ENCODE results near the gene ZNF609. TPM values are rescaled to one million over a fixed set of nuclear protein-coding genes. Genes with fewer than 3 reads are reported as not detected.
"Not testable (repeated sequence)": the region's sequence is repeated elsewhere in the genome, so short reads cannot be mapped to it uniquely, and the experiment has no call there.

ZNF609 gene
- total RNA-seq, 2 experiments from 2014 or later = 39.8 to 44.5 TPM

DNA sequence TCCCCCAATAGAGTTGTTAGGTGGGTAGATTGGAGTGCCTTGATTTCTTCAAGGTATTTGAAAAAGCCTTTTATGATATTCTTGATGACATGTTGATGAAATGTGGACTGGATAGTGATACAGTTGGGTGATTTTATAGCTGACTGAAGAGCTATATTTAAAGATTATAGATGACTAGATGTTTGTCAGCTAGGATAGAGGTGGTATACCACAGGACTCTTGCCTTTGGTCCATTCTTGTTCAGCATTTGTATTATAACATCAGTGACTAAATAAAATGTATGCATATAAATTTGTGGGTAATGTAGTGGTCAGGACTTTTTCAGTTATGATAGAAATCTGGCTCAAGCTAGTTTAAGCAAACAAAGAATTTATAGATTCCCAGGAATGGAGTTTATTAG is 143.9 kb downstream of the ZNF609 start:
- ATAC-seq (no peak), DNase-seq (no peak)
- CTCF ChIA-PET = interaction anchor here (0.7 to 1.0 kb wide), 2 partner anchors 14 to 447 kb away, joined by 3 read pairs; no protein-coding TSS in a partner anchor
- no peaks in the 10 kb centered on the region for H3K9me3 Mint-ChIP-seq (ENCODE audit: low read depth)
- H3K27me3 Mint-ChIP-seq = no peaks in the 10 kb centered on the region
- H3K27ac Mint-ChIP-seq = no peak overlapping the region
- H3K36me3 Mint-ChIP-seq (ENCODE audit: low read depth) = peaks cover 3% of the 10 kb centered on the region
- POLR2A ChIA-PET = no interaction called here
- H3K4me3 Mint-ChIP-seq = no peak overlapping the region
- H3K4me1 Mint-ChIP-seq = peaks cover 51% of the 10 kb centered on the region
- intact Hi-C loops (cut with DNase I, micrococcal nuclease) = no loop called here

DNA sequence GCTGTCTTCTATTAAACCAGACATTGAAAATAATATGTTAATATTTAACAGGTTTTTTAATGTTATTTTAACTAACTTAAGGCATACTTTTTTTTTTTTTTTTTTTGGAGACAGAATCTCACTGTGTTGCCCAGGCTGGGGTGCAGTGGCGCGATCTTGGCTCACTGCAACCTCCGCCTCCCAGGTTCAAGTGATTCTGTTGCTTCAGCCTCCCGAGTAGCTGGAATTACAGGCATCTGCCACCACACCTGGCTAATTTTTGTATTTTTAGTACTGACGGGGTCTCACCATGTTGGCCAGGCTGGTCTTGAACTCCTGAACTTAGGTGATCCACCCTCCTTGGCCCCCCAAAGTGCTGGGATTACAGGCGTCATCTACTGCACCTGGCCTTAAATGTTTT is 147.0 kb downstream of the ZNF609 start:
- intact Hi-C loops (cut with DNase I, micrococcal nuclease); POLR2A ChIA-PET; H3K9me3 Mint-ChIP-seq (ENCODE audit: low read depth); ATAC-seq; H3K36me3 Mint-ChIP-seq (ENCODE audit: low read depth); H3K27ac Mint-ChIP-seq; H3K4me3 Mint-ChIP-seq; DNase-seq; H3K27me3 Mint-ChIP-seq: not testable (repeated sequence)
- CTCF ChIA-PET = interaction anchor here (0.6 kb wide), 1 partner anchor 14 kb away, joined by 3 read pairs; no protein-coding TSS in a partner anchor
- peaks cover 41% of the 10 kb centered on the region for H3K4me1 Mint-ChIP-seq

DNA sequence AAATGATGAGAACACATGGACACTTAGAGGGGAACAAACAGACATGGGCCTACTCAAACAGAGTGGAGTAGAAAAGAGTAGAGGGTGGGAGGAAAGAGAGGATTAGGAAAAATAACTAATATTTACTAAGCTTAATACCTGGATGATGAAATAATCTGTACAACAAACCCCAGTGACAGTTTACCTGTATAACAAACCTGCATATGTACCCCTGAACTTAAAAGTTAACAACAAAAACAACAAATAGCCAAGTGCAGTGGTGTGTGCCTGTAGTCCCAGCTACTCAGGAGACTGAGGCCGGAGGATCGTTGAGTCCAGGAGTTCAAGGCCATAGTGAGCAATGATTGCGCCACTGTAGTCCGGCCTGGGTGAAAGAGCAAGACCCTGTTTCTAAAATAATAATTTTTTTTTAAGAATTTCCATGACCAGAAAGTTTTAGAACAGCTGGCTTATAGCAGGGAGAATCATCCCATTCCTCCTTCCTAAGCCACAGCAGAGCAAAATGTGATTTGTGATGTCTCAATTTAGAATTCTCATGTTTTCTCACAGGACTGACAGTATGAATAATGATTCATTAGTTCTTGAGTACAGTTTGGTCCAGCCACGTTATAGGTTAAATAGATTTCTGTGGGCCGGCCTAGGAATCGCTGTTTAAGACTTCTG is 150.0 kb downstream of the ZNF609 start:
- Mint-ChIP-seq H3K9me3 (ENCODE audit: low read depth) (no peaks in the 10 kb centered on the region), H3K4me1 (peaks cover 31% of the 10 kb centered on the region), H3K27ac (no peak overlapping the region), H3K4me3 (no peak overlapping the region), H3K36me3 (ENCODE audit: low read depth) (peaks cover 3% of the 10 kb centered on the region), H3K27me3 (no peaks in the 10 kb centered on the region)
- ChIA-PET POLR2A (no interaction called here), CTCF (interaction anchor here (0.7 to 1.1 kb wide), 3 partner anchors 24 to 34 kb away, joined by 3 to 4 read pairs (median 3); no protein-coding TSS in a partner anchor)
- DNase-seq = no peak
- no peak for ATAC-seq
- intact Hi-C loops (cut with DNase I, micrococcal nuclease) = no loop called here

DNA sequence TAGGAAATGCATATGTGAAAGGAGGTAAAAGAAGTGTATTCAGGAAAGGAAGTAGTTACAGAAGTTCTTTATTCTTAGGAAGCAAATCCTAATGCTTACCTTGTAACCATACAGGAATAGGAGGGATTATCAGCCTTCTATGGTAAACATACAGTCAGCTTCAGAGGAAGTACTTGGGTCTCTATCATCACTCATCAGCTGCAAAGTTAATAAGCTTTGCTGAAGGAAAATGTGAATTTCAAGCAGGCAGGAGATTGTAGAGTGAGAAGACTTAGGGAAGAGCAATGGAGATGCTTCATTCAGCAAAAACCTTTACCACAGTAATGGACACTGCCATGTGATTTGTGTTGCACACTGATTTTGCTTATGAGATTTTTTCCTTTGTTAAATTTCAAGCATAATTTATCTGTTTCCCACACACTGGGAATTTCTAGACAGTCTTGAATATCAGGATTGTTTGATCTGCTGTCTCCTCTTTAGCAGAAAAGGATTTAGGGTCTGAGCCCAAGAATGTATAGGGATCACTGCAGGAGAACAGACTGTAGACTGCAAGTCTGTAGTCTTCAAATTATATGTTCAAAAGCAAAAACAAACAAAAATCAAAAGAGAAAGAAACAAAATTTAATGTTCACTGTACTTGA is 150.8 kb downstream of the ZNF609 start:
- ATAC-seq = no peak
- no peak for DNase-seq
- no peaks in the 10 kb centered on the region for H3K9me3 Mint-ChIP-seq (ENCODE audit: low read depth)
- POLR2A ChIA-PET = no interaction called here
- H3K4me1 Mint-ChIP-seq = peaks cover 39% of the 10 kb centered on the region
- intact Hi-C loops (cut with DNase I, micrococcal nuclease) = no loop called here
- H3K36me3 Mint-ChIP-seq (ENCODE audit: low read depth) = peaks cover 6% of the 10 kb centered on the region
- H3K27ac Mint-ChIP-seq = peak overlapping the region; percentile 8
- no peak overlapping the region for H3K4me3 Mint-ChIP-seq
- H3K27me3 Mint-ChIP-seq = no peaks in the 10 kb centered on the region
- CTCF ChIA-PET = interaction anchor here (0.7 to 1.1 kb wide), 2 partner anchors 26 to 282 kb away, joined by 3 to 4 read pairs; no protein-coding TSS in a partner anchor

DNA sequence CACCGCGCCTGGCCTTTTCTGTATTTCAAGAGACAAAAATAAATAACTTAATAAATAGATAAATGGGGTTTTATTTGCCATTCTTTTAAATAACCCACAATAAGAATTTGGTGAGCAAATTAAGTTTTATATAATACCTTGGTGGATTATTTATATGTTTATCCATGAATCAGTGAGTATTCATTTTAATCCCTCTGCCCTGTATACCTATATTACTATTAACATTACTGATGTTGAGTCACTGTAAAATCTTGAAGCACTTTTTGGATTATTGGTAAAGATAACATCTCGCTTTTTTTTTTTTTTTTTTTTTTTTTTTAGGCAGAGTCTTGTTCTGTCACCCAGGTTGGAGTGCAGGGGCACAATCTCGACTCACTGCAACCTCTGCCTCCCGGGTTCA is 154.1 kb downstream of the ZNF609 start:
- Mint-ChIP-seq H3K27ac (no peak overlapping the region), H3K4me3 (no peak overlapping the region), H3K27me3 (no peaks in the 10 kb centered on the region), H3K4me1 (peaks cover 52% of the 10 kb centered on the region), H3K9me3 (ENCODE audit: low read depth) (no peaks in the 10 kb centered on the region), H3K36me3 (ENCODE audit: low read depth) (peaks cover 3% of the 10 kb centered on the region)
- ATAC-seq (peak; percentile 55), DNase-seq (no peak)
- intact Hi-C loops (cut with DNase I, micrococcal nuclease) = no loop called here
- ChIA-PET POLR2A (no interaction called here), CTCF (no interaction called here)

DNA sequence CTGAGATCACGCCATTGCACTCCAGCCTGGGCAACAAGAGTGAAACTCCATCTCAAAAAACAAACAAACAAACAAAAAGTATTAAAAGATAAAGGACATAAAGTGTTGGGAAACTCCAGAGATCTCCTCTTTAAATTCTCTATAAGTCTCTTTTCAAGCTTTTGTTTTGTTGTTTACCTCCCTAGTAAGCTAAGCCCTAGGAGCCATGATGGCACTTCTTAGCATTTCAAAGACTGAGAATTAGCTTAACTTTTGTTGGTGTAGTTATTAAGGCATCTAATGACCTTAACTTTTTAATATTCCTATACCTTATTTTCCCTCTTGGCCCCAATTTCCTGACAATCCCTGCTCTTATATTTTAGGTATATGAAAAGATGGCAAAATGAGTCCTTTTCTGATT is 157.3 kb downstream of the ZNF609 start:
- DNase-seq = no peak
- intact Hi-C loops (cut with DNase I, micrococcal nuclease) = no loop called here
- no peak overlapping the region for H3K27ac Mint-ChIP-seq
- ChIA-PET POLR2A (no interaction called here), CTCF (interaction anchor here (0.5 kb wide), 1 partner anchor 348 kb away, joined by 3 read pairs; no protein-coding TSS in a partner anchor)
- H3K27me3 Mint-ChIP-seq = no peaks in the 10 kb centered on the region
- H3K4me3 Mint-ChIP-seq = no peak overlapping the region
- H3K9me3 Mint-ChIP-seq (ENCODE audit: low read depth) = no peaks in the 10 kb centered on the region
- peaks cover 7% of the 10 kb centered on the region for H3K36me3 Mint-ChIP-seq (ENCODE audit: low read depth)
- ATAC-seq = no peak
- peaks cover 70% of the 10 kb centered on the region for H3K4me1 Mint-ChIP-seq

DNA sequence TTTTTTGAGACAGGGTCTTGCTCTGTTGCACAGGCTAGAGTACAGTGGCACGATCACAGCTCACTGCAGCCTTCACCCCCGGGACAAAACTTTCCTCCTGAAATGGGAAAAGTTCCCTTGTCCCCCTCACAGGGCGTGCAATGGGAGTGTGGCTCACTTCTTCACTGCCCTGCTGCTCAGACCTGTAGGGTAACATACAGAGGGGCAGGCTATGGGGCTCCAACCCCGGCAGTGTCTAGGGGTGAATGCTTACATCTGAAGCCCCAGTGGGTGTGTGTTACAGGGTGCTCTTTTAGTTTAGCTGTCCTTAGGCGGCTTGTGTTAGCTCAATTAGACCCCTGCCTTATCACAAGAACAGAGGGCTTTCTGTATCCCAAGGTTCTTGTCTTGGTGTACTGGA is 157.8 kb downstream of the ZNF609 start:
- POLR2A ChIA-PET = no interaction called here
- H3K27ac Mint-ChIP-seq = no peak overlapping the region
- CTCF ChIA-PET = interaction anchor here (0.5 kb wide), 1 partner anchor 347 kb away, joined by 3 read pairs; no protein-coding TSS in a partner anchor
- peaks cover 74% of the 10 kb centered on the region for H3K4me1 Mint-ChIP-seq
- intact Hi-C loops (cut with DNase I, micrococcal nuclease) = no loop called here
- DNase-seq = no peak
- no peak overlapping the region for H3K4me3 Mint-ChIP-seq
- ATAC-seq = no peak
- peaks cover 8% of the 10 kb centered on the region for H3K36me3 Mint-ChIP-seq (ENCODE audit: low read depth)
- no peaks in the 10 kb centered on the region for H3K27me3 Mint-ChIP-seq
- no peaks in the 10 kb centered on the region for H3K9me3 Mint-ChIP-seq (ENCODE audit: low read depth)

DNA sequence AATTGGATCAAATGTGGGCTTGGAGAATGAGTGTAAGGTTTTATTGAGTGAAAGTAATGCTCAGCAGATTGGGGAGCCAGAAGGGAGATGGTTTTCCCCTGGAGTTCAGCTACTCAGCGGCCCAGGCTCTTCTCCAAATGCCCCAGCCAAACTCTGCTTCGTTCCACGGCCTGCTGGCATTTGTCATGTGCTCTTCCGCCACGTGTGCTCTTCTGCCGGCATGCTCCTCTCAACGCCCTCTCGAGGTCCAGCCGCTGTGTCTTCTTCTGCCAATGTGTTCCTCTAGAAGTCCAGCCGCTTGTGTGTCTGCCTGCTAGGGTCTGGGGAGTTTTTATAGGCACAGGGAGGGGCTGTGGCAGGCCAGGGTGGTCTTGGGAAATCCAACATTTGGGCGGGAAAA is 158.2 kb downstream of the ZNF609 start:
- Mint-ChIP-seq H3K4me3 (no peak overlapping the region), H3K27ac (peak overlapping the region; percentile 95), H3K36me3 (ENCODE audit: low read depth) (peaks cover 10% of the 10 kb centered on the region), H3K4me1 (peaks cover 78% of the 10 kb centered on the region), H3K27me3 (no peaks in the 10 kb centered on the region), H3K9me3 (ENCODE audit: low read depth) (no peaks in the 10 kb centered on the region)
- ChIA-PET POLR2A (no interaction called here), CTCF (no interaction called here)
- ATAC-seq (no peak), DNase-seq (no peak)
- intact Hi-C loops (cut with DNase I, micrococcal nuclease) = no loop called here

DNA sequence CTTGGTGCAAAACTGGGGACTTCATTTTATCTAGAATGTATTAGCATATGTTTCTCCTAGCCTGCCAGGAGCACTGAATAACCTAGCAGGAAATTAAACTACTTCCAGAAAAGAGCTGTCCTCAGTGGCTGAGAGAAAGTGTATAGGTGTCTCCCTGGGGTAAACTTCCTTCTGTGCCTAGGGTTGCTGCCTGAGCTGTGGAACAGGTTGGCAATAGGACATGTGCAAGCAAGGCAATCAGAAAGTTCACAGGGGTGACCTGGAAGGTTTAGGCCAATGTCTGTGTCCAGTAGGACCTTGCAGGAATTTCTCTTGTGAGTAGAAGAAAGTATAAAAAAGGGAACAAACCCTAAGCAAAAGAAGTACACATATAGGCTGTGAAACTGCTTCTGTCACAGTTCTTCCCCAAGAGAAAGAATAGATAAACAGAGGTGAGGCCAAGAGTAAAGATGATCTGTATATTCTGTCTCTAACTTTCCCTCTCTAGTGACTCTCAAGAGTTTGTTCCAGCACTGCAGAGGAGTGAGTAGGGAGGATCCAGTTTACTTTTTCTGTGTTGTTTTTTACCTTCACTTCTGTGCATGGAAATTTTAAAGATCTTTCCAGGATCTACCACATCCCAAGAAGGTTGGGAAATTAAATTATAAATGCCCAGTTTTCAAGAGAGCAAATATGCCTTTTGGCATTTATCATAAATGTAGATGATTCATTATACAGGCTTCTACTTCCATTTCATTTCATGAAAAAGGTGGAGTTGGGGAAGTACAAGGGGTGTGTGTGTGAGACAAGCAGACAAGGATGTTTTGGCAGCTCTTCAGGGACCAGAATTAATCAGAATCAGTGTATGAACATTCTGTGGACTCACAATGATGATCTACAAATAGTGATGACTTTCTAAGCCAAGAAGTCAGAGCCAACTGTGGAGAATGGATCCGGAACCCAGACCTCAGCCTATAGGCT is 159.8 kb downstream of the ZNF609 start:
- ATAC-seq (peak; percentile 69), DNase-seq (peak; percentile 20)
- no peaks in the 10 kb centered on the region for H3K27me3 Mint-ChIP-seq
- H3K4me3 Mint-ChIP-seq = peak overlapping the region; percentile 26
- POLR2A ChIA-PET = no interaction called here
- intact Hi-C loops (cut with DNase I, micrococcal nuclease) = no loop called here
- H3K27ac Mint-ChIP-seq = peak overlapping the region; percentile 95
- peaks cover 21% of the 10 kb centered on the region for H3K36me3 Mint-ChIP-seq (ENCODE audit: low read depth)
- H3K4me1 Mint-ChIP-seq = peaks cover 88% of the 10 kb centered on the region
- no peaks in the 10 kb centered on the region for H3K9me3 Mint-ChIP-seq (ENCODE audit: low read depth)
- CTCF ChIA-PET = interaction anchor here (0.7 to 1.4 kb wide), 2 partner anchors 24 to 34 kb away, joined by 3 read pairs; no protein-coding TSS in a partner anchor

DNA sequence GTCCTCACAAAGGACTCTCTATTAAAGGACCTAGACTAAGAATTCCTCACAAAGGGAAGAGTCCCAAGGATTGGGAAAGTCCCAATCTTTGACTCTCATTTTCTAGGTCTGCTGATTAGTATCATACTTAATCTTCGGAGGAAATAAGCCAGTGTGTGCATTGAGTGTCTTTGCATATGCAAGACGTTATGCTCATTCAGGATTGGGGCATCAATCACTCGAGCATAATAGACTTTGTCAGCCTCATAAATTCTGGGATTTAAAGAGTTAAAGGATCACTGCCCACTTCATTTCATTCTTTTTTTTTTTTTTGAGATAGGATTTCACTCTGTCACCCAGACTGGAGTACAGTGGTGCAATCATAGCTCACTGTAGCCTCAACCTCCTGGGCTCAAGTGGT is 160.7 kb downstream of the ZNF609 start:
- ChIA-PET POLR2A (no interaction called here), CTCF (interaction anchor here (1.2 to 1.4 kb wide), 2 partner anchors 13 to 23 kb away, joined by 3 read pairs; no protein-coding TSS in a partner anchor)
- H3K27me3 Mint-ChIP-seq = no peaks in the 10 kb centered on the region
- H3K9me3 Mint-ChIP-seq (ENCODE audit: low read depth) = no peaks in the 10 kb centered on the region
- intact Hi-C loops (cut with DNase I, micrococcal nuclease) = no loop called here
- DNase-seq (no peak), ATAC-seq (no peak)
- peak overlapping the region; percentile 95 for H3K27ac Mint-ChIP-seq
- H3K36me3 Mint-ChIP-seq (ENCODE audit: low read depth) = peaks cover 19% of the 10 kb centered on the region
- peaks cover 82% of the 10 kb centered on the region for H3K4me1 Mint-ChIP-seq
- H3K4me3 Mint-ChIP-seq = no peak overlapping the region

Measured in activated CD4-positive, alpha-beta T cell treated with anti-CD3 and anti-CD28 coated beads for 36 hours (primary cell).